Neural progenitor cell (in vitro differentiated cells): ENCODE measurements around the gene MRTFB. TPM values are rescaled to one million over a fixed set of nuclear protein-coding genes. Genes with fewer than 3 reads are reported as not detected.

Experiments used
- DNase-seq: peaks from one replicate; pipeline ENCODE4 v3.0.0-alpha.2; 2016; ENCODE audit warnings: low spot score
- H2AFZ ChIP-seq: fragments of 200-600 bp; sonication (generic); replicated peaks from 2 replicates; pipeline ENCODE4 v1.6.1; 2016; ENCODE audit warnings: antibody characterized with exemption
- H3F3A ChIP-seq: fragments of 200-600 bp; sonication (generic); 2 replicates; pipeline ENCODE4 v1.6.1; 2016; ENCODE audit warnings: antibody characterized with exemption, low read depth
- H3K27ac ChIP-seq: fragments of 200-600 bp; sonication (generic); 2 replicates; pipeline ENCODE4 v1.5.1; 2016; ENCODE audit warnings: mild to moderate bottlenecking
- H3K27me3 ChIP-seq: fragments of 200-600 bp; sonication (generic); 2 replicates; pipeline ENCODE4 v1.6.1; 2016; ENCODE audit warnings: mild to moderate bottlenecking, moderate library complexity
- H3K36me3 ChIP-seq: fragments of 200-600 bp; sonication (generic); 2 replicates; pipeline ENCODE4 v1.5.1; 2016
- H3K4me1 ChIP-seq: fragments of 200-600 bp; sonication (generic); 2 replicates; pipeline ENCODE4 v1.6.1; 2016; ENCODE audit warnings: mixed run types
- H3K4me2 ChIP-seq: fragments of 200-600 bp; sonication (generic); 2 replicates; pipeline ENCODE4 v1.6.1; 2016
- H3K4me3 ChIP-seq: fragments of 200-600 bp; sonication (generic); 2 replicates; pipeline ENCODE4 v1.5.1; 2016
- H3K79me2 ChIP-seq: fragments of 200-600 bp; sonication (generic); 2 replicates; pipeline ENCODE4 v1.6.1; 2016; ENCODE audit warnings: low read depth
- H3K9ac ChIP-seq: fragments of 200-600 bp; sonication (generic); 2 replicates; pipeline ENCODE4 v1.6.1; 2016
- H3K9me3 ChIP-seq: fragments of 200-600 bp; sonication (generic); 2 replicates; pipeline ENCODE4 v1.5.1; 2016; ENCODE audit warnings: low read depth
- H4K20me1 ChIP-seq: fragments of 200-600 bp; sonication (generic); 2 replicates; pipeline ENCODE4 v1.6.1; 2016; ENCODE audit warnings: low read depth
- H3K27ac Mint-ChIP-seq: 3 replicates; pipeline ENCODE4 v1.8.0; 2021; ENCODE audit warnings: mixed read lengths
- H3K27me3 Mint-ChIP-seq: 2 replicates; pipeline ENCODE4 v1.8.0; 2022; ENCODE audit warnings: low read depth, mild to moderate bottlenecking, inconsistent platforms, moderate library complexity, mixed read lengths; ENCODE audit not compliant: insufficient read depth
- H3K36me3 Mint-ChIP-seq: 3 replicates; pipeline ENCODE4 v1.8.0; 2021; ENCODE audit warnings: mixed read lengths
- H3K4me1 Mint-ChIP-seq: 3 replicates; pipeline ENCODE4 v1.8.0; 2021; ENCODE audit warnings: mixed read lengths
- H3K4me3 Mint-ChIP-seq: 3 replicates; pipeline ENCODE4 v1.8.0; 2021; ENCODE audit warnings: mild to moderate bottlenecking, moderate library complexity, mixed read lengths
- H3K9me3 Mint-ChIP-seq: 3 replicates; pipeline ENCODE4 v1.8.0; 2020; ENCODE audit warnings: mixed read lengths
- CTCF ChIP-seq: fragments of 200-600 bp; sonication (generic); IDR thresholded peaks from 2 replicates; pipeline ENCODE4 v1.5.1; 2017; ENCODE audit warnings: antibody characterized with exemption, mild to moderate bottlenecking
- EZH2 ChIP-seq: fragments of 200-600 bp; sonication (generic); IDR thresholded peaks from 2 replicates; pipeline ENCODE4 v1.6.1; 2017; ENCODE audit warnings: antibody characterized with exemption, mild to moderate bottlenecking, moderate library complexity
- EZH2phosphoT487 ChIP-seq: fragments of 200-600 bp; sonication (generic); IDR thresholded peaks from 2 replicates; pipeline ENCODE4 v1.6.1; 2017; ENCODE audit warnings: antibody characterized with exemption
- total RNA-seq: library from RNA; depleted of rRNA; stranded (reverse); fragments of >200 nt; gene quantifications from 2 replicates; pipeline ENCODE4 v1.2.3, GENCODE V29; 2015; ENCODE audit warnings: low replicate concordance

Gene MRTFB
- total RNA-seq, 1 donor from 2014 or later: 26.8 TPM

GRCh38 chr16:14307059-14307526 is 236.0 kb downstream of the MRTFB start:
- Histone ChIP-seq H3K4me3 (no peak overlapping the region), H3K9me3 (no peaks in the 10 kb centered on the region), H2AFZ (no peak overlapping the region), H3F3A (peaks cover 60% of the 10 kb centered on the region), H4K20me1 (no peaks in the 10 kb centered on the region), H3K79me2 (peaks cover 83% of the 10 kb centered on the region), H3K27me3 (no peaks in the 10 kb centered on the region), H3K27ac (peak overlapping the region; percentile 64), H3K4me2 (peak overlapping the region; percentile 22), H3K36me3 (no peaks in the 10 kb centered on the region), H3K4me1 (peaks cover 48% of the 10 kb centered on the region), H3K9ac (no peak overlapping the region)
- Mint-ChIP-seq H3K36me3 (no peaks in the 10 kb centered on the region), H3K4me1 (peaks cover 54% of the 10 kb centered on the region), H3K27me3 (peaks cover 11% of the 10 kb centered on the region), H3K27ac (no peak overlapping the region), H3K9me3 (no peaks in the 10 kb centered on the region), H3K4me3 (no peak overlapping the region)
- peak; percentile 32 for DNase-seq
- TF ChIP-seq CTCF (no peak), EZH2 (no peak), EZH2phosphoT487 (no peak)

- Histone ChIP-seq H2AFZ (no peak overlapping the region), H3K79me2 (peaks cover 79% of the 10 kb centered on the region), H3K36me3 (no peaks in the 10 kb centered on the region), H3K27ac (peak overlapping the region; percentile 64), H3K9me3 (no peaks in the 10 kb centered on the region), H3K4me3 (no peak overlapping the region), H3K4me1 (peaks cover 48% of the 10 kb centered on the region), H3K27me3 (no peaks in the 10 kb centered on the region), H4K20me1 (no peaks in the 10 kb centered on the region), H3K9ac (no peak overlapping the region), H3K4me2 (peak overlapping the region; percentile 22), H3F3A (peaks cover 60% of the 10 kb centered on the region)
- Mint-ChIP-seq H3K27ac (no peak overlapping the region), H3K4me3 (no peak overlapping the region), H3K27me3 (peaks cover 11% of the 10 kb centered on the region), H3K36me3 (no peaks in the 10 kb centered on the region), H3K9me3 (no peaks in the 10 kb centered on the region), H3K4me1 (peaks cover 54% of the 10 kb centered on the region)
- no peak for TF ChIP-seq EZH2phosphoT487
- TF ChIP-seq CTCF: no peak
- no peak for TF ChIP-seq EZH2
- no peak for DNase-seq
Observed at GRCh38 chr16:14307527-14308367, 236.6 kb downstream of the MRTFB start.

- Histone ChIP-seq H3K4me1 (peaks cover 48% of the 10 kb centered on the region), H3F3A (peaks cover 55% of the 10 kb centered on the region), H4K20me1 (no peaks in the 10 kb centered on the region), H3K79me2 (peaks cover 73% of the 10 kb centered on the region), H3K9ac (no peak overlapping the region), H3K4me2 (no peak overlapping the region), H3K36me3 (no peaks in the 10 kb centered on the region), H3K9me3 (no peaks in the 10 kb centered on the region), H3K4me3 (no peak overlapping the region), H3K27ac (no peak overlapping the region), H2AFZ (no peak overlapping the region), H3K27me3 (no peaks in the 10 kb centered on the region)
- Mint-ChIP-seq H3K36me3 (no peaks in the 10 kb centered on the region), H3K4me3 (no peak overlapping the region), H3K9me3 (no peaks in the 10 kb centered on the region), H3K27me3 (peaks cover 8% of the 10 kb centered on the region), H3K4me1 (peaks cover 51% of the 10 kb centered on the region), H3K27ac (no peak overlapping the region)
- DNase-seq: no peak
- TF ChIP-seq EZH2phosphoT487 (no peak), EZH2 (no peak), CTCF (no peak)
Observed at GRCh38 chr16:14308368-14308723, 237.2 kb downstream of the MRTFB start.
